Uterus (tissue), 2 donors: ENCODE measurements around the gene PTPMT1.

Experiments used
- CTCF ChIP-seq, 4 experiments: fragments of 200-600 bp in 2 of 4; fragments of 450-650 bp in 2 of 4; sonication (generic) in 2 of 4; IDR thresholded peaks; one replicate each; pipeline ENCODE4 v1.5.1; 2016 to 2019; ENCODE audit warnings: antibody characterized with exemption in 4 of 4, mild to moderate bottlenecking in 2 of 4, moderate library complexity in 1 of 4
- POLR2A ChIP-seq, 2 donors: fragments of 450-650 bp; IDR thresholded peaks; one replicate each; pipeline ENCODE4 v1.6.1; 2016; ENCODE audit warnings: antibody characterized with exemption in 2 of 2, mild to moderate bottlenecking in 1 of 2, moderate library complexity in 1 of 2

DNA sequence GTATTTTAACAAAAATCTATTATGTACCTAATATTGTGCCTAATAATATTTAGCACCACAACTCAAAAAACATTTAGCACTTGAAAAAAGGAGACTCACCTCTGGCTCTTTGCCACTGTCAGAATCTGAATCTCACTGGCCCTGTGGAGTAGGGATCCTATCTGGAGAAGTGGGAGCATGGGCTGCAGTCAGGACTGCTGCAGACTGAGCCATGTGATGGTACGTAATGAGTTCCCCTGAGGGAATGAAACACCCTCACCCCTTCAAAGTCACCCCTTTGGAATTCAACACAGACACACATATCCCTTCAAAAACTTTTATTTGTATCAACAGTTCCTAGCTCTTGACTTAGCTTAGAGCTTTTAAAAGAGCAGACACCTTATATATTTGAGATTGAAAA, 6.5 kb downstream of the PTPMT1 start:
- TF ChIP-seq CTCF (IDR thresholded peaks at IDR 0.05) (no peak), POLR2A (IDR thresholded peaks at IDR 0.05) (no peak)
